Kasumi-1 (cell line): ENCODE data around the gene GTSE1.

Experiments used
- DNase-seq, 2 experiments: peaks; one replicate each; lab custom pipeline; 2025; lab: John Stamatoyannopoulos, UW

GTSE1 gene

DNA sequence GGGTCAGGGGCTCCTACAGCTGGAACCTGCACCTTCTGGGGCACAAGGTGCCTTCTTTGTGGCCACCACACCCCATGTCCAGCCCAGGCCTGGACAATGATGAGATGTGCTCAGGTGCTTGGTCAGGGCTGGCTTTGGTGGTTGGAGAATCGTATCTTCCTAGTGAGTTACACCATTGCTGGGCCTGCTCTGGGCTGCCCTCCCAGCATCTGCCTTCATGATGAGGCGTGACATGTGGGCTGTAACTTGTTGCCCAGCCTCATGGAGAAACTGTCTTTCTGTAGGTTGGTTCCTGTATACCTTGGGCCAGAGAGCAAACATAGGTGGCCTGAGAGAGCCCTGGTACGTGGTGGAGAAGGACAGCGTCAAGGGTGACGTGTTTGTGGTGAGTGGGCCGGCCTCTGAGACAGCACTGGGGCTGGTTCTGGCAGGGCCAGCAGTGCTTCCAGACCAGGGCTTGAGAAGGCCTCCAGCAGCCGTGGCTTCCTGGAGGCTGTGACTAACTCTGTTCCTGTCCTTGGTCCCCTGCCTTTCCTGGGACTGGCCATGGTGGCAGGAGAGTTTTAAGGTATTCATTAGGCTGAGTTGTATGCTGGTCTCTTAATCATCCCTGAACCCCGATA, 56.9 kb downstream of the GTSE1 start:
- DNase-seq: no peak

DNA sequence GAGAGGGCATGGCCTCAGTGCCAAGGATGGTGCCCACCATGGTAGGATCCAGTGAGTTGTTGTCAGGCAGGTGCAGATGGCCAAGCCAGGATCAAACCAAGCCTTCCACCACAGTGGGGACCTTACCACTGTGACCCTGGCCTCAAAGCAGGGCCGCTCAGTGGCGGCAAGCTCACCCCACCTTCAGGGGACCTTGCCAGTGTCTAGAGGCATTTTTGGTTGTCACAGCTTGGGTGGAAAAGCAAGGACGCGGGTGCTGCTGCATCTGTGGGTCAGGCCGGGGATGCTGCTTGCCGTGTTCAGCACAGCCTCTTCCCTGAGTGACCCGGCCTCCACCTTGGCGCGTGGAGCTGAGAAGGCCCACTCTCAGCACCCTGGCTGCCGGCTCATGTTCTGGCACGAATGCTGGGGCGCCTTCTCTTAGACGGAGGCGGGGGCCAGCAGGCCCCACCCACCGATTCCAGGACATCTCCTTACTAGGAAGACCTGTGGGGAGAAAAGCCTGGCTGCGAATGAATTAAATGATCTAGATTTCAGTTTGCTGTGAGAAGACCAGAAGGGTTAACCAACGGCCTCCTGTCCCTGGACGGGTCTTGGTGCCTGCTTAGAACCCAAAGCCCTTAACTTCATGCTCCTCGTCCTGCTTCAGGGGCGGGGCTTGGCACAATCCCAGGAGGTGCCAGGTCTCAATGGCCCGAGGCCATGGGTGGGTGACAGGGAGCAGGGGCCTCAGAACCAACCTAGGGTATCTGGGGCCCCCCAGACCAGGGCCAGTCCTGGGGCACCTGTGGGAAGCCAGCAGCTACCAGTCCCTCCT, 57.7 kb downstream of the GTSE1 start:
- no peak for DNase-seq

DNA sequence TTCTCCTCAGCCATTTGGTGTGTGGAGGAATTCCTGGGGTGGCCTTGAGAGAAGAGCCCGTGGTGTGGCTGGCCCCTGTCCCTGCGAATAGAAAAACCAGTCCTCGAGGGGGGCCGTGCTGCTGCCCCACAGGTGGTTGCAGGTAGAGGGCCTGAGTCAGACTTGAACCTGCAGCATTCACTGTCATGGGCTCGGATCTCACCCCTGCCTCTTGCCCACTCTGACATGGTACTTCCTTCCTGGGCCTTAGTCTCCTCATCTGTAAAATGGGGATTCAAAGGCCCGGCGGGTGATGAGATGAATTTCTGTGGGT, 58.3 kb downstream of the GTSE1 start:
- DNase-seq: no peak

DNA sequence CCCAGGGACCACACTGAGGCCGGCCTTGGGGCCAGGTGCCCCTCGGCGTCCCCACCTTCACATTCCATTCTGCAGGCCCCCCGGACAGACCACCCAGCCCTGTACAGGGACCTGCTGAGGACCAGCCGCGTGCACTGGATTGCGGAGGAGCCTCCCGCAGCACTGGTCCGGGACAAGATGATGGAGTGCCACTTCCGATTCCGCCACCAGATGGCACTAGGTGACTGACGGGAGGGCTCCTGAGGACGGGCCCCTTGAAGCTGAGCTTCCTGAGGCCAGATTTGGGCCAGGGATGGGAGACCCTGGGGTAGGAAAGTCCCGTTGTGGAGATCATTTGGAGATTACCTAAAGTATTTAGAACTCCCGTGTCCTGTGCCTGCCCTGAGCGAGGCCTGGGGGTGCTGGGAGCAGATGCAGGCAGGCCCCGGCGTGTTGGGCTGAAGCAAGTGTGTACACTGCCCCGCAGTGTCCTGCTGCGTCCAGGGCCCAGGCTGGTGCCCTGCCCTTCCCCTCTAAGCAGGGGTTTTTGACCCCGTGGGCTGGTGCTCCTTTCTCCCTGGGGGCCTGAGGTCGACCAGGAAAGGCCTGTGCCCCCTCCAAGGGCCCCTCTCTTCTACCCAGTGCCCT, 58.8 kb downstream of the GTSE1 start:
- peak; percentile 64 to 70 for DNase-seq

DNA sequence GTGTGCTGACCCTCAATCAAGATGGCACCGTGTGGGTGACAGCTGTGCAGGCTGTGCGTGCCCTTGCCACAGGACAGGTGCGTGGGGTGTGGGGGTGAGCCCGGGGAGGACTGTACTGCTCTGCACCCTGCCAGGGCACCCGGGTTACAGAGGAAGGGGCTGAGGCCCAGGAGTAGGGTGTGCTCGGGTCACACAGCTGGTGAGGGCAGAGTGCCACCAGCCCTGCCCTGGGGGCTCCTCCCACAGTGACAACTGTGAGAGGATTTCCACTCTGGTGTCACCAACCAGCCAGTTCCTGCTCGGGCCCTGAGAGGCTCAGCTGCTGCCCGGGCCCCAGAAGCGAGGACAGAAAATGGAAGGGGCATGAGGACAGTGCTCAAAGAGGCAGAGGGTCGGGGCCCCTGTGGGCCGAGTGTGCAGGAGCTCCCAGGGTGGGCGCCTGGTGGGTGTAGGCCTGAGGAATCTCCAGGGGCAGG, 59.4 kb downstream of the GTSE1 start:
- DNase-seq: no peak

- no peak for DNase-seq
Observed at GRCh38 chr22:46356496-46357480, 60.1 kb downstream of the GTSE1 start.

- no peak for DNase-seq
Observed at GRCh38 chr22:46357711-46358520, 61.2 kb downstream of the GTSE1 start.

- no peak for DNase-seq
Observed at GRCh38 chr22:46358766-46359165, 62.1 kb downstream of the GTSE1 start.

DNA sequence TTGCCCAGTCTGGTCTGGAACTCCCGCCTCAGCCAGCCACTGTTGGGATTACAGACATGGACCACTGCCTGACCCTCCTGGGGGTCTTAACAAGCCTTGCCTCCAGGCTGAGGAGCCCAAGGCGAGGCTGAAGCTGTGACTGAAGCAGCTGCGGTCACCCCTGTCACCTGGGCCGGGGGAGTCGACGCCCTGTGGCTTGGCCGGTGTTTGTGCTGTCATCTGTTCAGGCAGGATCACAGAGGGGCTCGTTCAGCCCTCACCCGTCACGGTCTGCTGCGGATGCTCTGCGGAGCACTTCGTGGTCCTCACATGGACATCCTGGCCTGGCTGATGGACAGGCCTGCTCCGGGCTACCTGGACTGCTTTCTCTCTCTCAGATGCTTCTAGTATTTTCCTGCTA, 62.7 kb downstream of the GTSE1 start:
- no peak for DNase-seq

GRCh38 chr22:46360097-46360496, 63.4 kb downstream of the GTSE1 start:
- no peak for DNase-seq

DNA sequence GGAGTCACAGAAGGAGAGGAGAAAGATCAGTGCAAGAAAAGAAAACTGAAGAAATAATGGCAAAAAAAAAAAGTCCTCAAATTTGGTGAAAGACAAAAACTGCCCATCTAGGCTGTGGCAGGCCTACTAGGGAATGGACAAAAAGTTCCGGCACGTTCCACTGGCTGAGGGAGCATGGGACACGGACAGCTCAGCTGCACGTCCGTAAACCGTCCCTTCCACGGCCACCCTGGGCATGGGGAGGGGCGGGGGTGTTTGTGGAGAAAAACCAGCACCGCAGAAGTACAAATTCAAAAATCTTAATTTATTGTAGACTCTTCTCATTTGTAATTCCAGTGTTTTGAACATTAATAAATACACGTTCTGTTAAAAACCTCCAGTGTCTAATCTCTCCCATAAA, 64.2 kb downstream of the GTSE1 start:
- DNase-seq: no peak

- DNase-seq: no peak
Observed at GRCh38 chr22:46361826-46362202, 65.1 kb downstream of the GTSE1 start.

- DNase-seq: no peak
Observed at GRCh38 chr22:46362203-46362933, 65.7 kb downstream of the GTSE1 start.

GRCh38 chr22:46362934-46363515, 66.4 kb downstream of the GTSE1 start:
- no peak for DNase-seq

DNA sequence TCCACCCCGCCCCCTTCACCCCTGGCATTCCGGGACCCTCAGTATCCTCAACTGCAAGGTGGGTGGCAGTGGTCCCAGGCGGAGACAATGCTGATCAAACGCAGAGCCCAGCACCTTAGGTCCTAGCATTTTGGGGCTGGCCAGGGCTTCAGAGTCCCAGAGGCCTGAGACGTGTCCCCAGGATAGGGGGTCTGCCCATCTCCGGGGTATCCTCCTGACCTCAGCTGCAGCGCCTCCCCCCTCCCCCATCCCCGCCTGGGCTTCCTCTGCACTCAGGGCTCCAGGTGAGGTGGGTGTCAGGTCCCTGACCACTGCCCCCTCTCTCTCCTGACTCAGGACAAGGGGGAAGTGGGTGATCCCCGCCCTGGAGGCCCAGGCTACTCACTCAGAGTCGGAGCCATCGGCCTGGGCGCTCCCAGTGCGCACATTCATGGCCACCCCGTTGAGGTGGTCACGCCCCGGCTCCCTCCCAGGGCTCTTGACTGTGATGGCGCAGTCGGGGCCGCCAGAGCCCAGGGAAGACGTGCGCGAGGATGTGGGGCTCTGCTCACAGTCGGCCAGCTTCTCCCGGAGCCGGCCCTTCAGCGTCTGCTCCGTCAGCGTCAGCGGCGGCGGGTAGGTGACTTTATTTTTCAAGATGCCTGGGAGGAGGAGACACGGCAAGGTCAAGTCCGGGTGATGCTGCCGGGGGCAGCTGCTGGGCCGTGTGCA, 67.1 kb downstream of the GTSE1 start:
- DNase-seq: no peak

DNA sequence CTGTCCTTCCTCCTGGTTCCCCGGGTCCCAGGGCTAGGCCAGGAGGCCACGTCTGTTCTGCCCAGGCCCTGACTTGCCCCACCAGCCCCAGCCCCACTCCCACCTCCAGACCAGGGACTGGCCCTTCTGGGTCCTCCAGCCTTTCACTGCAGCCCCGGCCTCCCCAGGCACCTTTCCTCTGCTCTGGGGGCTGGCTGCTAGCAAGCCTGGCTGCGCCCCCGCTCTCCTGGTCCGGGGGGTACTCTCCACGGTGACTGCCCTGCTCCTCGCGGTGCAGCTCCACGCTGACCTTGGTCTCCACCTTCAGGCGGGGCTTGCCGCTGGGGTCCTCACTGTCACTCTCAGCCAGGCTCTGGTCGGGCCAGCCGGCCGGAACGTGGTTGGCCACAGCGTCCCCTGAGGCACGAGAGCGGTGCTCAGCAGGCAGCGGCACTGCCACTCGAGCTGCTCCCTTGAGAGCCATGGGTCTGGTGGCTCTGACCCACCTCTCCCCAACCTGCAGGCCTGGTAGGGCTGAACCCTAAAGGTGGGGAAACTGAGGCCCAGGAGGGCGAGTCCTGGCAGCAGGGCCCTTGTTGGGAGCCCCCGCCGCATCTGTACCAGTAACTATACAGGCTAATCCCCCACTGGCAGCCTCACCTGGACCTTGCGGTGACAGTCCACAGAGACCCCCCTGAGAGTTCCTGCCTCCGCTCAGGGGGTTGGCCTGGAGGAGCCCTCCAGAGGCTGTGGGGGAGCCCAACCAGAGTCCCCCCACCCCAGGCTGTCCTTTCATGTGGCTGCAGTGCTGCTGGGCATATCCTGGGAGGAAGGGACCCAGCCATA, 67.9 kb downstream of the GTSE1 start:
- no peak for DNase-seq

DNA sequence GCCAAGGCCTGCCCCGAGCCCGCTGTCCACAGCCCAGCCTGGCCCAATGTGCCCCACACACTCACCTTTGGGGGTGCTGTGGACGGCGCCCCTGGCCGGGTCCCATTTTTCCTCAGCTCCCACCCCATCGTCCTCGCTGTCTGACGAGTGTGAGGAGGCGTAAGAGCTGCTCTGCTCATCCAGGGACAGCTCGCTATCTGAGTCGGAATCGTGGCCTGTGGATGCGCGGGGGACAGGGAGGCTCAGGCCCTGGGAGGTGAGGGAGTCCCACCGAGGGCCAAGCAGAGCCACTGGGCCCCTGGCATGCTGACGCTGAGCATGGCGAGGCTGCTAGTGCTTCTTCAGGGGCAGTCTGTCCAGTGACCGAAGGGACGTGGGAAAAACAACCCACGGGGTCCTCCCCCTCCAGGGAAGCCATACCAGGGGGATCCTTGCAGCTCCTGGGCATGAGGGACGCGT, 68.5 kb downstream of the GTSE1 start:
- no peak for DNase-seq

DNA sequence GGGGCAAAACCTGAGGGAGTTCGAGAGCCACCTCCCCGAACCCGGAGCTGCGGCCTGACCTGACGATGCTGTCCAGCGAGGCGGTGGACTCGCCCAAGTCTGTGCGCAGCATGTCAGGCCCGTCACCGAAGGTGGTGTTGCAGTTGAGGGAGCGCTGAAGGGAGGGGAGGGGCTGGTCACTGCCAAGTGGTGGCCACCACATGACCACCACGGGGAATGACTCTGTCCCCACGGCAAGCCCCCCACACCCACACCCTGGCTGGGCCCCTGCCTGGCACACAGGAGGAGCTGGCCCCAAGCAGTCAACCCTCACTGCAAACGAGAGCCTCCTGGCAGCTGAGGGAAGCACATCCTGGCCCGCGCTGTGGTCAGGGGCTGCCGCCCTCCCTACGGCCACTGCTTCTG, 69.7 kb downstream of the GTSE1 start:
- no peak for DNase-seq
